Astrocyte of the cerebellum (primary cell): Measurements from ENCODE around the gene HIPK2.

Experiments used
- DNase-seq: peaks from one replicate; pipeline ENCODE4 v3.0.0-alpha.2; 2011; ENCODE audit warnings: low read depth
- H3K4me3 ChIP-seq: 2 replicates; pipeline ENCODE4 v1.5.1; 2011; ENCODE audit warnings: mild to moderate bottlenecking, low read depth, low read length, moderate library complexity
- CTCF ChIP-seq: IDR thresholded peaks from 2 replicates; pipeline ENCODE4 v1.5.1; 2012; ENCODE audit warnings: low read length, low read depth, moderate library complexity, mild to moderate bottlenecking; ENCODE audit errors: missing control alignments
- in situ Hi-C: cut with HindIII; loops from 2 replicates; pipeline ENCODE4 v1.10.0; 2017; ENCODE audit warnings: low sequenced_read_pairs

HIPK2 gene

GRCh38 chr7:139568346-139568675 is 209.5 kb downstream of the HIPK2 start:
- TF ChIP-seq CTCF: no peak
- H3K4me3 ChIP-seq: no peak overlapping the region
- in situ Hi-C loops: loop anchor here (5.0 kb wide), 1 partner anchor 71 kb away; no protein-coding TSS in a partner anchor
- no peak for DNase-seq

DNA sequence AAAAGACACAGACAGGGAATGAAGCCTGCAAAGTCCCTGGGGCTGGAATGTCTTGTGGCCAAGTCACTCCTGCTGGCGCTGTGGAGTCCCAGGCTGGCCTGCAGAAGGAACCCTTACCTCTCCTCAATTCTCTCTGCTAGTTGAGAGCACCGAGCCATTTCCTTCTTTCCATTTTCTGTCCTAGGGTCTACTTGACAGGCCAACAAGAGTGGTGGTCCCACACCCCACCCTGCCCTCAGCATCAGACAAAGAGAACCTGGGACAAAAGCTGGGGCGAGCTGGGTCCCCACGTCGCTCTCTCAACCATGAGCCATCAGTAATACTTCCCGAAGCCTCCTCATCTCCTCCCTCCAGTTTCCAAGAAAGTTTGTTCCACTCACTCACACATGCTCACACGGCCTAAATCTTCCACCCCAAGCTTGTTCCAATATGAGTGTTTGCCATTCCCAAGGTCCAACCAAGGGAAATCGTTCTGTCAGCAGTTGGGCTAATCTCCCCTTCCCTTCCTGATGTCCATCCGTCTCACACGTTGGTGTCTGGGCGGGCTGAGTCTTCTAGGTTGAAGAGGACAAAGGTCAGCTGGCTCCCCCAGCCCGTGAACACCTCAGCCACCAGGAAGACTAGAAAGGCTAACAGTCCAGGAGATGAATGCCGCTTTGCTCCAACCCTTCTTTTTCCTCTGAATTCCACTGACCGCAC is 210.0 kb downstream of the HIPK2 start:
- no peak for DNase-seq
- no peak for TF ChIP-seq CTCF
- H3K4me3 ChIP-seq: no peak overlapping the region
- in situ Hi-C loops: loop anchor here (5.0 kb wide), 1 partner anchor 70 kb away; no protein-coding TSS in a partner anchor

- H3K4me3 ChIP-seq: no peak overlapping the region
- in situ Hi-C loops: loop anchor here (5.0 kb wide), 1 partner anchor 70 kb away; no protein-coding TSS in a partner anchor
- no peak for TF ChIP-seq CTCF
- DNase-seq: no peak
These were observed 210.8 kb downstream of the HIPK2 start for GRCh38 chr7:139566736-139567646.

GRCh38 chr7:139566075-139566474 is 211.7 kb downstream of the HIPK2 start:
- in situ Hi-C loops: loop anchor here (5.0 kb wide), 1 partner anchor 69 kb away; no protein-coding TSS in a partner anchor
- H3K4me3 ChIP-seq: no peak overlapping the region
- no peak for DNase-seq
- TF ChIP-seq CTCF: no peak

DNA sequence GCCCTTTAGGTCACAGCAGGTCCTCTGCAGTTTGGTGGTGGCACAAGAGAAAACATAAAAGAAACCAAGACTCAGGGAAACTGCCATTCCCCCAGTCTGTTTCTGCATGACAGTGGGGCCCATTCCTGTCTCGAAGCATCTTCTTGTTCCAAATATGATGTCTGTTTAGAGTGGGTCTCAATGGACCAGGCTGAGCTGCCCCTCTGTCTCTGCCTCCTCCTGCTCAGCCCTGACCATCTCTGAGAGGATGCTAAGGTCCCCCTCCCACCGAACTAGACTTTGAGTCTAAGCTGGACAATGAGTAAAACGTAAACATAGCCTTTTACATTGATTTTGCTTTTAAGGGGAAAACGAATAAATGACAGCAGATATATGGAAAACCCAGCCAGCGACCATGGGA is 213.9 kb downstream of the HIPK2 start:
- DNase-seq: no peak
- no peak for TF ChIP-seq CTCF
- H3K4me3 ChIP-seq: no peak overlapping the region
- in situ Hi-C loops: no loop called here

GRCh38 chr7:139562961-139563565 is 214.7 kb downstream of the HIPK2 start:
- no peak for DNase-seq
- TF ChIP-seq CTCF: no peak
- no peak overlapping the region for H3K4me3 ChIP-seq
- in situ Hi-C loops: no loop called here
